Measurements from ENCODE around the gene EXT2.

- TF ChIP-seq POLR2A (IDR thresholded peaks at IDR 0.05) (no peak), CTCF (IDR thresholded peaks at IDR 0.05) (no peak)
These were observed 179.8 kb downstream of the EXT2 start for GRCh38 chr11:44275241-44275640.
